ENCODE data around the gene RBFOX2. TPM values are rescaled to one million over a fixed set of nuclear protein-coding genes. Genes with fewer than 3 reads are reported as not detected.

The RBFOX2 gene
- total and polyA plus RNA-seq, 4 donors: 14.2 to 53.6 (median 25.6) TPM

DNA sequence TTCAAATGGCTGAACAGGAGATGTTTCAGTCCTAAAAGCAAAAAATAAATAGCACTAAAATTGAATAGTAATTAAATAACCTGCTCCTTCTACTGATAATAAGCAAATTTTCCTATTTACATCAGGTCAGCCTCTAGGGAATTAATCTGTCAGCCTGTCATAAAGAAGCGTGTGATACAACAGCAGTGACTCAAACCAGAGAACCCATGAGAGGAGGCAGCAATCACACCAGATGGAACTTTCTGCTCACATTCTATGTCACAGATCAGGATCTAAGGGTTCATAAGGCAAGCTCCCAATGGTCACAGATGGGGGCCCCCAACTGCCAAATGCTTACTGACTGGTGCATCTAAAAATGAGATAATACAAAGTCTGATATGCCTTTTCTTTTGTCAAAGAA, 41.1 kb downstream of the RBFOX2 start:
- Histone ChIP-seq H3K36me3 (ENCODE audit: control insufficient read depth in 4 of 4, insufficient read depth in 3 of 4, low read depth in 1 of 4, low read length in 3 of 4) (no peaks in the 10 kb centered on the region), H3K4me3 (ENCODE audit: low read depth in 1 of 3, low read length in 3 of 3) (no peak overlapping the region), H3K4me1 (ENCODE audit: control insufficient read depth in 4 of 4, insufficient read depth in 4 of 4, low read length in 3 of 4) (peaks cover 9 to 64% (median 43%) of the 10 kb centered on the region in 4 donors), H3K9me3 (ENCODE audit: control insufficient read depth in 4 of 4, low read length in 3 of 4) (no peaks in the 10 kb centered on the region), H3K27ac (ENCODE audit: low read depth in 1 of 2, low read length in 2 of 2) (no peak overlapping the region), H3K9ac (ENCODE audit: low read depth in 1 of 2, low read length in 2 of 2) (no peak overlapping the region), H3K27me3 (ENCODE audit: control insufficient read depth in 4 of 4, insufficient read depth in 4 of 4, low read length in 3 of 4) (no peaks in the 10 kb centered on the region)
- 94% methylated on average over 1 of the region's 1 CpG for WGBS
- DNase-seq (ENCODE audit: low spot score): no peak
- TF ChIP-seq HNF4G (IDR thresholded peaks at IDR 0.05) (no peak), HNF4A (conservative IDR thresholded peaks at IDR 0.05) (no peak), TAF1 (conservative IDR thresholded peaks at IDR 0.05) (no peak), RAD21 (IDR thresholded peaks at IDR 0.05) (no peak), YY1 (IDR thresholded peaks at IDR 0.05) (no peak), FOXA1 (IDR thresholded peaks at IDR 0.05) (no peak), EGR1 (IDR thresholded peaks at IDR 0.05; ENCODE audit: low read depth in 2 of 2) (no peak), SP1 (IDR thresholded peaks at IDR 0.05) (no peak), JUND (IDR thresholded peaks at IDR 0.05) (no peak), GABPA (IDR thresholded peaks at IDR 0.05 in 1 of 2, conservative IDR thresholded peaks at IDR 0.05 in 1 of 2) (no peak), FOXA2 (IDR thresholded peaks at IDR 0.05) (no peak)
- TF ChIP-seq, protein P1, sequence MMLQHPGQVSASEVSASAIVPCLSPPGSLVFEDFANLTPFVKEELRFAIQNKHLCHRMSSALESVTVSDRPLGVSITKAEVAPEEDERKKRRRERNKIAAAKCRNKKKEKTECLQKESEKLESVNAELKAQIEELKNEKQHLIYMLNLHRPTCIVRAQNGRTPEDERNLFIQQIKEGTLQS (IDR thresholded peaks at IDR 0.05): no peak
- TF ChIP-seq, protein P2, sequence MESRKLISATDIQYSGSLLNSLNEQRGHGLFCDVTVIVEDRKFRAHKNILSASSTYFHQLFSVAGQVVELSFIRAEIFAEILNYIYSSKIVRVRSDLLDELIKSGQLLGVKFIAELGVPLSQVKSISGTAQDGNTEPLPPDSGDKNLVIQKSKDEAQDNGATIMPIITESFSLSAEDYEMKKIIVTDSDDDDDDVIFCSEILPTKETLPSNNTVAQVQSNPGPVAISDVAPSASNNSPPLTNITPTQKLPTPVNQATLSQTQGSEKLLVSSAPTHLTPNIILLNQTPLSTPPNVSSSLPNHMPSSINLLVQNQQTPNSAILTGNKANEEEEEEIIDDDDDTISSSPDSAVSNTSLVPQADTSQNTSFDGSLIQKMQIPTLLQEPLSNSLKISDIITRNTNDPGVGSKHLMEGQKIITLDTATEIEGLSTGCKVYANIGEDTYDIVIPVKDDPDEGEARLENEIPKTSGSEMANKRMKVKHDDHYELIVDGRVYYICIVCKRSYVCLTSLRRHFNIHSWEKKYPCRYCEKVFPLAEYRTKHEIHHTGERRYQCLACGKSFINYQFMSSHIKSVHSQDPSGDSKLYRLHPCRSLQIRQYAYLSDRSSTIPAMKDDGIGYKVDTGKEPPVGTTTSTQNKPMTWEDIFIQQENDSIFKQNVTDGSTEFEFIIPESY (IDR thresholded peaks at IDR 0.05): no peak
- TF ChIP-seq, protein P3, sequence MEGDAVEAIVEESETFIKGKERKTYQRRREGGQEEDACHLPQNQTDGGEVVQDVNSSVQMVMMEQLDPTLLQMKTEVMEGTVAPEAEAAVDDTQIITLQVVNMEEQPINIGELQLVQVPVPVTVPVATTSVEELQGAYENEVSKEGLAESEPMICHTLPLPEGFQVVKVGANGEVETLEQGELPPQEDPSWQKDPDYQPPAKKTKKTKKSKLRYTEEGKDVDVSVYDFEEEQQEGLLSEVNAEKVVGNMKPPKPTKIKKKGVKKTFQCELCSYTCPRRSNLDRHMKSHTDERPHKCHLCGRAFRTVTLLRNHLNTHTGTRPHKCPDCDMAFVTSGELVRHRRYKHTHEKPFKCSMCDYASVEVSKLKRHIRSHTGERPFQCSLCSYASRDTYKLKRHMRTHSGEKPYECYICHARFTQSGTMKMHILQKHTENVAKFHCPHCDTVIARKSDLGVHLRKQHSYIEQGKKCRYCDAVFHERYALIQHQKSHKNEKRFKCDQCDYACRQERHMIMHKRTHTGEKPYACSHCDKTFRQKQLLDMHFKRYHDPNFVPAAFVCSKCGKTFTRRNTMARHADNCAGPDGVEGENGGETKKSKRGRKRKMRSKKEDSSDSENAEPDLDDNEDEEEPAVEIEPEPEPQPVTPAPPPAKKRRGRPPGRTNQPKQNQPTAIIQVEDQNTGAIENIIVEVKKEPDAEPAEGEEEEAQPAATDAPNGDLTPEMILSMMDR (IDR thresholded peaks at IDR 0.05; ENCODE audit: low read depth, low read length, missing input control): no peak
- TF ChIP-seq, protein P4, sequence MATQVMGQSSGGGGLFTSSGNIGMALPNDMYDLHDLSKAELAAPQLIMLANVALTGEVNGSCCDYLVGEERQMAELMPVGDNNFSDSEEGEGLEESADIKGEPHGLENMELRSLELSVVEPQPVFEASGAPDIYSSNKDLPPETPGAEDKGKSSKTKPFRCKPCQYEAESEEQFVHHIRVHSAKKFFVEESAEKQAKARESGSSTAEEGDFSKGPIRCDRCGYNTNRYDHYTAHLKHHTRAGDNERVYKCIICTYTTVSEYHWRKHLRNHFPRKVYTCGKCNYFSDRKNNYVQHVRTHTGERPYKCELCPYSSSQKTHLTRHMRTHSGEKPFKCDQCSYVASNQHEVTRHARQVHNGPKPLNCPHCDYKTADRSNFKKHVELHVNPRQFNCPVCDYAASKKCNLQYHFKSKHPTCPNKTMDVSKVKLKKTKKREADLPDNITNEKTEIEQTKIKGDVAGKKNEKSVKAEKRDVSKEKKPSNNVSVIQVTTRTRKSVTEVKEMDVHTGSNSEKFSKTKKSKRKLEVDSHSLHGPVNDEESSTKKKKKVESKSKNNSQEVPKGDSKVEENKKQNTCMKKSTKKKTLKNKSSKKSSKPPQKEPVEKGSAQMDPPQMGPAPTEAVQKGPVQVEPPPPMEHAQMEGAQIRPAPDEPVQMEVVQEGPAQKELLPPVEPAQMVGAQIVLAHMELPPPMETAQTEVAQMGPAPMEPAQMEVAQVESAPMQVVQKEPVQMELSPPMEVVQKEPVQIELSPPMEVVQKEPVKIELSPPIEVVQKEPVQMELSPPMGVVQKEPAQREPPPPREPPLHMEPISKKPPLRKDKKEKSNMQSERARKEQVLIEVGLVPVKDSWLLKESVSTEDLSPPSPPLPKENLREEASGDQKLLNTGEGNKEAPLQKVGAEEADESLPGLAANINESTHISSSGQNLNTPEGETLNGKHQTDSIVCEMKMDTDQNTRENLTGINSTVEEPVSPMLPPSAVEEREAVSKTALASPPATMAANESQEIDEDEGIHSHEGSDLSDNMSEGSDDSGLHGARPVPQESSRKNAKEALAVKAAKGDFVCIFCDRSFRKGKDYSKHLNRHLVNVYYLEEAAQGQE (IDR thresholded peaks at IDR 0.05): no peak
- TF ChIP-seq, protein P5, sequence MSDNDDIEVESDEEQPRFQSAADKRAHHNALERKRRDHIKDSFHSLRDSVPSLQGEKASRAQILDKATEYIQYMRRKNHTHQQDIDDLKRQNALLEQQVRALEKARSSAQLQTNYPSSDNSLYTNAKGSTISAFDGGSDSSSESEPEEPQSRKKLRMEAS (IDR thresholded peaks at IDR 0.05): no peak

DNA sequence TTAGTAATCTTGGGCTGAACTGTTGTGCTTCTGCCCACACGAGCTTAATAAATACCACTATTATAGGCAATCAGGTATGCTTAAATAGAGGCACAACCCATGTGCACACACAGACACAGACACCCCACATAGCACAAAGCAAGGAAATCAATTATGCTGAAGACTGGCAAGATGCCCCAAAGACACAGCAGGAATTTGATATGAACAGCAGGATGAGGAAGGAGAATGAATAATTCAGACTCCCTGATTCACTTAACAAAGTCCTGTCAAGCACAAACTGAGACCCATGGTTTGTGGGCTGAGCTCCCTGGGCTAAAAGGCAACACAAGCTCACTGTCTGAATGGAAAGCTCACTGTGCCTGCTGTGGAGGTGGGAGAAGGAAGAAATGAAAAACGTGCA, 42.5 kb downstream of the RBFOX2 start:
- H3K4me3 ChIP-seq (ENCODE audit: low read depth in 1 of 3, low read length in 3 of 3): no peak overlapping the region
- H3K27ac ChIP-seq (ENCODE audit: low read depth in 1 of 2, low read length in 2 of 2): peak overlapping the region in 1 of 2 donors; percentile 20
- no peaks in the 10 kb centered on the region for H3K9me3 ChIP-seq (ENCODE audit: control insufficient read depth in 4 of 4, low read length in 3 of 4)
- TF ChIP-seq, protein P3 (IDR thresholded peaks at IDR 0.05; ENCODE audit: low read depth, low read length, missing input control): no peak
- TF ChIP-seq FOXA2 (IDR thresholded peaks at IDR 0.05): no peak
- no peak for TF ChIP-seq RXRA (IDR thresholded peaks at IDR 0.05)
- TF ChIP-seq, protein P4 (IDR thresholded peaks at IDR 0.05): no peak
- no peak for TF ChIP-seq NR2F2 (IDR thresholded peaks at IDR 0.05)
- TF ChIP-seq SP1 (IDR thresholded peaks at IDR 0.05): no peak
- TF ChIP-seq HNF4A (conservative IDR thresholded peaks at IDR 0.05): no peak
- no peak for TF ChIP-seq EGR1 (IDR thresholded peaks at IDR 0.05; ENCODE audit: low read depth in 2 of 2)
- no peak for TF ChIP-seq JUND (IDR thresholded peaks at IDR 0.05)
- TF ChIP-seq, protein P1 (IDR thresholded peaks at IDR 0.05): no peak
- no peak for TF ChIP-seq HNF4G (IDR thresholded peaks at IDR 0.05)
- 66% methylated on average over 2 of the region's 2 CpGs for WGBS
- H3K36me3 ChIP-seq (ENCODE audit: control insufficient read depth in 4 of 4, insufficient read depth in 3 of 4, low read depth in 1 of 4, low read length in 3 of 4): no peaks in the 10 kb centered on the region
- no peak for DNase-seq (ENCODE audit: low spot score)
- no peak overlapping the region for H3K9ac ChIP-seq (ENCODE audit: low read depth in 1 of 2, low read length in 2 of 2)
- peaks cover 15 to 50% (median 30%) of the 10 kb centered on the region in 4 donors for H3K4me1 ChIP-seq (ENCODE audit: control insufficient read depth in 4 of 4, insufficient read depth in 4 of 4, low read length in 3 of 4)
- H3K27me3 ChIP-seq (ENCODE audit: control insufficient read depth in 4 of 4, insufficient read depth in 4 of 4, low read length in 3 of 4): no peaks in the 10 kb centered on the region
